NCI-H128 (cell line): Measurements from ENCODE around the gene LAPTM5.

Source experiments
- DNase-seq: peaks from one replicate; lab custom pipeline; 2025; ENCODE audit not compliant: unreplicated experiment; lab: John Stamatoyannopoulos, UW

The LAPTM5 gene

GRCh38 chr1:30718636-30719405 lies 38.8 kb downstream of the LAPTM5 start:
- peak; percentile 88 for DNase-seq

- DNase-seq, result peak; percentile 98
Observed at GRCh38 chr1:30718091-30718635, 39.4 kb downstream of the LAPTM5 start.

GRCh38 chr1:30716646-30717045 lies 40.9 kb downstream of the LAPTM5 start:
- no peak for DNase-seq

- no peak for DNase-seq
Observed at GRCh38 chr1:30715886-30716285, 41.7 kb downstream of the LAPTM5 start.

- no peak for DNase-seq
Observed at GRCh38 chr1:30715216-30715615, 42.4 kb downstream of the LAPTM5 start.

- DNase-seq, result no peak
Observed at GRCh38 chr1:30714536-30715090, 43.0 kb downstream of the LAPTM5 start.

- DNase-seq, result no peak
Observed at GRCh38 chr1:30714025-30714424, 43.5 kb downstream of the LAPTM5 start.

GRCh38 chr1:30713311-30713710 lies 44.3 kb downstream of the LAPTM5 start:
- DNase-seq, result no peak

GRCh38 chr1:30712583-30712982 lies 45.0 kb downstream of the LAPTM5 start:
- DNase-seq, result no peak

- DNase-seq, result no peak
Observed at GRCh38 chr1:30710407-30710806, 47.2 kb downstream of the LAPTM5 start.

GRCh38 chr1:30708361-30708728 lies 49.2 kb downstream of the LAPTM5 start:
- no peak for DNase-seq

GRCh38 chr1:30707412-30708360 lies 49.9 kb downstream of the LAPTM5 start:
- DNase-seq, result peak; percentile 82

- DNase-seq, result peak; percentile 57
Observed at GRCh38 chr1:30706528-30706927, 51.0 kb downstream of the LAPTM5 start.

- no peak for DNase-seq
Observed at GRCh38 chr1:30705698-30706097, 51.9 kb downstream of the LAPTM5 start.

- no peak for DNase-seq
Observed at GRCh38 chr1:30704765-30705509, 52.6 kb downstream of the LAPTM5 start.

- DNase-seq, result no peak
Observed at GRCh38 chr1:30704271-30704670, 53.3 kb downstream of the LAPTM5 start.

- DNase-seq, result no peak
Observed at GRCh38 chr1:30702823-30703222, 54.8 kb downstream of the LAPTM5 start.

- DNase-seq, result no peak
Observed at GRCh38 chr1:30701258-30701633, 56.3 kb downstream of the LAPTM5 start.

GRCh38 chr1:30700528-30701257 lies 56.9 kb downstream of the LAPTM5 start:
- no peak for DNase-seq

- DNase-seq, result no peak
Observed at GRCh38 chr1:30699762-30700161, 57.8 kb downstream of the LAPTM5 start.
